K562 (cell line): Measurements from ENCODE around the gene MAPK13. TPM values are rescaled to one million over a fixed set of nuclear protein-coding genes. Genes with fewer than 3 reads are reported as not detected.
A peak's percentile ranks its signal among the peaks of the same experiment; 100 is the strongest.

ENCODE experiments used
- ATAC-seq: fragments of 200-7000 bp; cut with Tn5 transposase; 3 replicates; pipeline ENCODE4 v1.9.1; 2020; ENCODE audit warnings: moderate library complexity
- BruUV-seq: library from RNA; stranded (reverse); fragments of 400-500 nt; replicated peaks from 2 replicates; lab custom pipeline; 2021; lab: Mats Ljungman, UMichigan
- CTCF ChIA-PET: fragments of 300-600 bp; formaldehyde crosslinking; extraction: SDS; loops from one replicate; lab custom pipeline; 2021; ENCODE audit warnings: low intra/inter-chr PET ratio; lab: Yijun Ruan, JAX
- POLR2A ChIA-PET: fragments of 300-600, 350-650 bp; sonication (Branson Sonifier 250); formaldehyde crosslinking; extraction: SDS; loops from one replicate; lab custom pipeline; 2021; ENCODE audit warnings: antibody characterized with exemption, inconsistent platforms; lab: Yijun Ruan, JAX
- DNase-seq, 4 experiments: peaks; one replicate each; pipeline versions ENCODE4 v3.0.0 to v3.0.0-alpha.2; 2011 to 2018; ENCODE audit warnings: low spot score in 3 of 4, mixed read lengths in 3 of 4; ENCODE audit errors: extremely low read depth in 1 of 4
- FAIRE-seq: peaks from 2 replicates; lab custom pipeline; 2011; peaks lifted over from hg19 to GRCh38; lab: Jason Lieb, UNC
- H2AFZ ChIP-seq: 2 replicates; pipeline ENCODE4 v1.6.0; 2011; ENCODE audit warnings: low read depth, low read length, control low read depth, inconsistent platforms
- H3K27ac ChIP-seq: fragments of 200-600 bp; 3 replicates; pipeline ENCODE4 v1.8.0; 2011; ENCODE audit warnings: low read depth, mild to moderate bottlenecking, control low read depth, inconsistent platforms, low read length, moderate library complexity, mixed read lengths; ENCODE audit errors: extremely low read depth
- H3K27me3 ChIP-seq, 2 experiments: fragments of 300-600 bp in 1 of 2; 2 replicates in 1 of 2; 3 replicates in 1 of 2; pipeline versions ENCODE4 v1.6.0 to v1.8.0; 2011; ENCODE audit warnings: inconsistent platforms in 2 of 2, low read length in 2 of 2, mild to moderate bottlenecking in 1 of 2, mixed read lengths in 1 of 2, moderate library complexity in 1 of 2; ENCODE audit not compliant: control insufficient read depth in 2 of 2, insufficient read depth in 2 of 2
- H3K36me3 ChIP-seq: fragments of 300-600 bp; 3 replicates; pipeline ENCODE4 v1.8.0; 2011; ENCODE audit warnings: mild to moderate bottlenecking, low read length, inconsistent platforms; ENCODE audit not compliant: control insufficient read depth, insufficient read depth
- H3K4me1 ChIP-seq, 2 experiments: fragments of 200-600 bp in 1 of 2; replicated peaks in 1 of 2; 2 replicates in 1 of 2; 3 replicates in 1 of 2; pipeline versions ENCODE4 v1.5.1 to v1.8.0; 2011; ENCODE audit warnings: inconsistent platforms in 2 of 2, low read length in 2 of 2, mild to moderate bottlenecking in 1 of 2, mixed read lengths in 1 of 2, moderate library complexity in 1 of 2; ENCODE audit not compliant: control insufficient read depth in 2 of 2, insufficient read depth in 2 of 2
- H3K4me2 ChIP-seq: 2 replicates; pipeline ENCODE4 v1.6.1; 2011; ENCODE audit warnings: low read length, control low read depth, inconsistent platforms, mixed read lengths; ENCODE audit not compliant: insufficient read depth
- H3K4me3 ChIP-seq: fragments of 200-600 bp; sonication (generic), shearing (Covaris generic); 2 replicates; pipeline ENCODE4 v1.5.1; 2016; ENCODE audit warnings: control low read depth, inconsistent platforms
- H3K79me2 ChIP-seq: fragments of 200-600 bp; 3 replicates; pipeline ENCODE4 v1.8.0; 2011; ENCODE audit warnings: low read length, inconsistent platforms; ENCODE audit not compliant: control insufficient read depth, insufficient read depth
- H3K9ac ChIP-seq, 2 experiments: 2 replicates each; pipeline versions ENCODE4 v1.6.0 to v1.6.1; 2011; ENCODE audit warnings: low read depth in 2 of 2, low read length in 2 of 2, control low read depth in 1 of 2, inconsistent platforms in 1 of 2, mild to moderate bottlenecking in 1 of 2, mixed read lengths in 1 of 2; ENCODE audit not compliant: insufficient read depth in 1 of 2
- H3K9me1 ChIP-seq: one replicate; pipeline ENCODE4 v1.6.0; 2011; ENCODE audit warnings: inconsistent platforms, mild to moderate bottlenecking, low read length, moderate library complexity; ENCODE audit not compliant: control insufficient read depth, insufficient read depth
- H3K9me3 ChIP-seq: replicated peaks from 2 replicates; pipeline ENCODE4 v1.5.1; 2011; ENCODE audit warnings: low read depth, low read length, inconsistent platforms; ENCODE audit not compliant: control insufficient read depth, insufficient read depth
- H4K20me1 ChIP-seq: replicated peaks from 2 replicates; pipeline ENCODE4 v1.6.1; 2011; ENCODE audit warnings: low read length, inconsistent platforms, mixed read lengths; ENCODE audit not compliant: control insufficient read depth, insufficient read depth
- HMGN3 ChIP-seq: IDR thresholded peaks from 2 replicates; pipeline ENCODE4 v1.6.1; 2011; ENCODE audit warnings: borderline replicate concordance, low read depth, mild to moderate bottlenecking, mixed read lengths, low read length; ENCODE audit not compliant: insufficient read length; ENCODE audit errors: extremely low read depth
- ZC3H8 ChIP-seq: fragments of 450-650 bp; IDR thresholded peaks from 2 replicates; pipeline ENCODE4 v1.6.1; 2017
- ZSCAN29 ChIP-seq: fragments of 450-650 bp; IDR thresholded peaks from 2 replicates; pipeline ENCODE4 v1.6.1; 2017
- WGBS: fragments of 100-300 bp; shearing (Covaris generic); methylation state at CpG from one replicate; pipeline ENCODE4 v1.1.6; 2016; ENCODE audit warnings: low coverage, mixed read lengths; ENCODE audit not compliant: insufficient coverage; ENCODE audit errors: missing lambda C conversion rate; 5-methylcytosine and 5-hydroxymethylcytosine counted together
- in situ Hi-C: fragments of 300-500 bp; cut with MboI; formaldehyde crosslinking; loops from 4 replicates; pipeline ENCODE4 v1.15.0; 2018; ENCODE audit warnings: inconsistent platforms, mixed read lengths
- intact Hi-C: fragments of 100-400 bp; cut with micrococcal nuclease; formaldehyde crosslinking; loops from 2 replicates; pipeline ENCODE4 v1.14.2; 2022
- polyA plus RNA-seq, 8 experiments: library from polyadenylated mRNA; depleted of rRNA in 4 of 8; stranded (reverse) in 5 of 8; unstranded in 3 of 8; fragments of >200 nt; fragmentation: Nextera tagmentation in 2 of 8; fragmentation: Illumina TruSeq in 1 of 8; extraction: Ambion mirVana in 2 of 8; extraction: Trizol in 1 of 8; gene quantifications; 2 replicates each; pipeline versions ENCODE4 v1.2.1 to v1.2.3, GENCODE V29; 2011 to 2014; ENCODE audit warnings: inconsistent platforms in 1 of 8, missing spikeins in 1 of 8
- total RNA-seq, 7 experiments: library from RNA; depleted of rRNA in 6 of 7; stranded (reverse); fragments of >200 nt in 6 of 7; fragmentation: Illumina TruSeq in 2 of 7; extraction: Trizol in 2 of 7; gene quantifications; 2 replicates each; pipeline versions ENCODE4 v1.2.1 to v1.2.3, GENCODE V29; 2011 to 2021; ENCODE audit warnings: low replicate concordance in 1 of 7
- TF ChIP-seq, protein P1 (sequence below): fragments of 250-450 bp; sonication (Bioruptor Pico); IDR thresholded peaks from 2 replicates; pipeline ENCODE4 v1.5.1; 2021; ENCODE audit warnings: mild to moderate bottlenecking

The MAPK13 gene
- total and polyA plus RNA-seq, 9 of the 15 experiments (the other 6 are each of a cell fraction or from before 2014, with no cell fraction given) = 0.03 to 2.3 (median 0.48) TPM; not detected in 1

DNA sequence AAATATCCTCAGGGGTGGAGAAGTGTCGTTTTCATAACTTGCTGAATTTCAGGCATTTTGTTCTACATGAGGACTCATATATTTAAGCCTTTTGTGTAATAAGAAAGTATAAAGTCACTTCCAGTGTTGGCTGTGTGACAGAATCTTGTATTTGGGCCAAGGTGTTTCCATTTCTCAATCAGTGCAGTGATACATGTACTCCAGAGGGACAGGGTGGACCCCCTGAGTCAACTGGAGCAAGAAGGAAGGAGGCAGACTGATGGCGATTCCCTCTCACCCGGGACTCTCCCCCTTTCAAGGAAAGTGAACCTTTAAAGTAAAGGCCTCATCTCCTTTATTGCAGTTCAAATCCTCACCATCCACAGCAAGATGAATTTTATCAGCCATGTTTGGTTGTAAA, 20.3 kb upstream of the MAPK13 start:
- ATAC-seq (no peak), FAIRE-seq (no peak), DNase-seq (no peak)
- H3K36me3 ChIP-seq = peaks cover 54% of the 10 kb centered on the region
- TF ChIP-seq, protein P1, sequence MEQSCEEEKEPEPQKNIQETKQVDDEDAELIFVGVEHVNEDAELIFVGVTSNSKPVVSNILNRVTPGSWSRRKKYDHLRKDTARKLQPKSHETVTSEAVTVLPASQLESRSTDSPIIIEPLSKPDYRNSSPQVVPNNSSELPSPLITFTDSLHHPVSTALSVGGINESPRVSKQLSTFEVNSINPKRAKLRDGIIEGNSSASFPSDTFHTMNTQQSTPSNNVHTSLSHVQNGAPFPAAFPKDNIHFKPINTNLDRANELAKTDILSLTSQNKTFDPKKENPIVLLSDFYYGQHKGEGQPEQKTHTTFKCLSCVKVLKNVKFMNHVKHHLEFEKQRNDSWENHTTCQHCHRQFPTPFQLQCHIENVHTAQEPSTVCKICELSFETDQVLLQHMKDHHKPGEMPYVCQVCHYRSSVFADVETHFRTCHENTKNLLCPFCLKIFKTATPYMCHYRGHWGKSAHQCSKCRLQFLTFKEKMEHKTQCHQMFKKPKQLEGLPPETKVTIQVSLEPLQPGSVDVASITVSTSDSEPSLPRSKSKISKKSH (CRISPR knock-in tag) = no peak
- TF ChIP-seq HMGN3 = no peak
- H3K9me3 ChIP-seq = no peaks in the 10 kb centered on the region
- no peak overlapping the region for H3K4me3 ChIP-seq
- intact Hi-C loops (no loop called here), in situ Hi-C loops (no loop called here)
- no peak overlapping the region for H3K27ac ChIP-seq
- no peak overlapping the region for H3K9ac ChIP-seq
- ChIA-PET CTCF (no interaction called here), POLR2A (interaction anchor here (0.6 kb wide), 1 partner anchor 10 kb away, joined by 3 read pairs; no protein-coding TSS in a partner anchor)
- no peak overlapping the region for H3K4me2 ChIP-seq
- H2AFZ ChIP-seq = no peak overlapping the region
- peaks cover 0 to 4% of the 10 kb centered on the region in 2 experiments; a peak in 3 of 5 replicates for H3K4me1 ChIP-seq
- no peaks in the 10 kb centered on the region for H3K79me2 ChIP-seq
- 77% methylated on average over 3 of the region's 3 CpGs for WGBS
- H3K27me3 ChIP-seq = no peaks in the 10 kb centered on the region
- TSS peak; percentile 26 for BruUV-seq
- H3K9me1 ChIP-seq = no peaks in the 10 kb centered on the region
- no peaks in the 10 kb centered on the region for H4K20me1 ChIP-seq

DNA sequence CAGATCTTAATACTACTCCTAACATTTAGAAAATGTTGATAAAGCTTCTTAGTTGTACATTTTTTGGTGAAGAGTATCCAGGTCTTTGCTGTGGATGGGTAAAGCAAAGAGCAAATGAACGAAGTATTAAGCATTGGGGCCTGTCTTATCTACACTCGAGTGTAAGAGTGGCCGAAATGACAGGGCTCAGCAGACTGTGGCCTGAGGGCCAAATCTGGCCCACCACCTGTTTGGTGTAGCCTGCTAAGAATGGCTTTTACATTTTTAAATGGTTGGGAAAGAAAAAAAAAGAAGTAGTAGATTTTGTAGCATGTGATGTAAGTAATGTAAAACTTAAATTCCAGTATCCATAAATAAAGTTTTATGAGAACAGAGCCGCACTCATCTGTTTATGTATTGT, 19.4 kb upstream of the MAPK13 start:
- no peak overlapping the region for H3K4me2 ChIP-seq
- H4K20me1 ChIP-seq = no peaks in the 10 kb centered on the region
- POLR2A ChIA-PET = interaction anchor here (1.1 kb wide), 1 partner anchor 16 kb away, joined by 3 read pairs; no protein-coding TSS in a partner anchor
- H3K79me2 ChIP-seq = no peaks in the 10 kb centered on the region
- H3K4me1 ChIP-seq = peaks cover 0 to 4% of the 10 kb centered on the region in 2 experiments; a peak in 3 of 5 replicates
- H3K4me3 ChIP-seq = no peak overlapping the region
- H3K9me3 ChIP-seq = no peaks in the 10 kb centered on the region
- no peak overlapping the region for H3K9ac ChIP-seq
- BruUV-seq = no TSS peak
- no peaks in the 10 kb centered on the region for H3K9me1 ChIP-seq
- FAIRE-seq (no peak), ATAC-seq (peak; percentile 73), DNase-seq (peak in 1 of 4 experiments; percentile 47)
- peaks cover 49% of the 10 kb centered on the region for H3K36me3 ChIP-seq
- no peak overlapping the region for H3K27ac ChIP-seq
- no peak overlapping the region for H2AFZ ChIP-seq
- in situ Hi-C loops = no loop called here
- H3K27me3 ChIP-seq = no peaks in the 10 kb centered on the region
- intact Hi-C loops = no loop called here
- CTCF ChIA-PET = no interaction called here
- WGBS = 44% methylated on average over 4 of the region's 4 CpGs
- no peak for TF ChIP-seq ZSCAN29
- TF ChIP-seq ZC3H8 = no peak
